Stomach smooth muscle (tissue), 2 donors: ENCODE measurements around the gene AXIN2.

Source experiments
- H3K27ac ChIP-seq: one replicate; pipeline ENCODE4 v1.7.0; 2013; ENCODE audit warnings: mild to moderate bottlenecking, low read length, inconsistent platforms
- H3K27me3 ChIP-seq, 2 donors: one replicate each; pipeline ENCODE4 v1.7.0; 2013; ENCODE audit warnings: low read length in 2 of 2; ENCODE audit not compliant: insufficient read depth in 2 of 2, control insufficient read depth in 1 of 2
- H3K36me3 ChIP-seq, 2 donors: one replicate each; pipeline ENCODE4 v1.7.0; 2013; ENCODE audit warnings: low read length in 2 of 2; ENCODE audit not compliant: control insufficient read depth in 2 of 2, insufficient read depth in 2 of 2
- H3K4me1 ChIP-seq: one replicate; pipeline ENCODE4 v1.7.0; 2013; ENCODE audit warnings: low read length; ENCODE audit not compliant: control insufficient read depth, insufficient read depth
- H3K4me3 ChIP-seq, 2 donors: one replicate each; pipeline ENCODE4 v1.7.0; 2013; ENCODE audit warnings: low read length in 2 of 2
- H3K9ac ChIP-seq, 2 donors: one replicate each; pipeline ENCODE4 v1.7.0; 2013; ENCODE audit warnings: low read length in 2 of 2, mild to moderate bottlenecking in 1 of 2
- H3K9me3 ChIP-seq, 2 donors: one replicate each; pipeline ENCODE4 v1.7.0; 2013; ENCODE audit warnings: low read length in 2 of 2; ENCODE audit not compliant: control insufficient read depth in 2 of 2
- donor health status: healthy.
- donor health status: Pancreatic carcinoma.

Gene AXIN2

DNA sequence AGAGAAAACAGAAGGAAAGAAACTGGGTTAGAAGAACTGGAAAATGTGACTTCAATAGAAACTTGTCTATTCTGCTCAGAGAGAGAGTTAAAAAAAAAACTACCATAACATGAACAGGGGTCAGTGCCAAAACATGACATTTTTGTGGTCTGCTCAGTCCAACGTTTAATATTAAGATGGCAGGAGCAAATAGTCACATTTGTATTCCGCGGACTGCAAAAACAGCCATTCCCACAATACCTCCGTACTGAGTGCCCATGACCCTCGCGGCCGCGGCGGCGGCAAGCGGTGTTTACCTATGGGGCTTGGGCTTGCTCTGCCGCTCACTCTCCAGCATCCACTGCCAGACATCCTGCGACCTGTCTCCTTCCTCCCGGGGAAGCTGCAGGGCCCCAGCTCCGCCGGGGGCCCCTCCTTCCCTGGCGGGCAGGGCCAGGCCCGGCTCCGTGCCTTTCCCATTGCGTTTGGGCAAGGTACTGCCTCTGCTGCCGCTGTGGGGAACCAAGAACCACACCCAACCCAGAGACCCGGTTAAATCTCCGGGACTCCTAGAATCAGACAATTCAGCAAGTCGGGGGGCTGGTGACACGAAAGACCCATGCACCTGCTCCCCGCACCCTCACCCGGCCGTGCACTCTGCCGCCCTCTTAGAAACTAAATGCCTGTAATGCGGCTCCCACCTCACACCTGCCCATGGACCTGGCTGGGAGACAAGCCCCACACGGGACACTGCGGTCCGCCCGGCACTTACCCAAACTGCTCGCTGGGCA lies 24.7 kb downstream of the AXIN2 start:
- H3K9me3 ChIP-seq, result no peaks in the 10 kb centered on the region
- H3K36me3 ChIP-seq, result peaks cover 40 to 43% of the 10 kb centered on the region in 2 donors
- H3K9ac ChIP-seq, result no peak overlapping the region
- H3K4me1 ChIP-seq, result peaks cover 49% of the 10 kb centered on the region
- no peaks in the 10 kb centered on the region for H3K27me3 ChIP-seq
- no peak overlapping the region for H3K4me3 ChIP-seq
- no peak overlapping the region for H3K27ac ChIP-seq

DNA sequence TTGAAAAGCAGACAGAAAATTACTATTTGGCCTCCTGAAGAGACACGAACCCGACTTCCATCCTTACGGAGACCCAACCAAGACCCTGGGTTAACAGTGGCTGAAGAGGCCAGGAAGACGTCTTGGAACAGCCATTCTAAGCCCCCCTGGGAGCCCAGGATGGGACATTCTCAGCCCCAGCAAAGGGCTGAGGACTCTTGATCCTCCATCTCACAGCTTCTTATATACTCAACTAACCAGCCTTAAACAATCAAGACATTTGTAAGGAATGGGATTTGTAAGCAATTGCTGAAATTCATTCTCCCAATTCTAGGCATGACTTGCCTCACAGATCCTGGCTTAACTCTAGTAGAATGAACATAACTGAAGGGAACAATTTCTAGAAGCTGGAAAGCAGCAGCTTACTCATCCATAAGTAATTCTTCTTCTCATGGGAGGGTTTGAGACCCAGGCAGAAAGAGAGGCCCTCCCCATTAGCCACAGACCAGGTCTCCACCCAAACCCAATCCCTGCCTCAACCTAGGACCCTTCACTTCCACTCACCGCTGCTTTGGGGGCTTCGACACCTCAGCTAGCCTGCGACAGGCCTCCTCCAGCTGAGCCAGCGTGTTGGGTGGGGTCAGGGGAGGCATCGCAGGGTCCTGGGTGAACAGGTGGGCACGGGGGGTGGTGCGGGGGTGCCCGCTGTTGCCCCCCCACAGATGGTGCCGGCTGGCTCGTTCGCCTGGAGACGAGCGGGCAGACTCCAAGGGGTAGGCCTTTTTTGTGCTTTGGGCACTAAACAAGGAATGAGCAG lies 25.5 kb downstream of the AXIN2 start:
- H3K36me3 ChIP-seq, result peaks cover 35 to 43% of the 10 kb centered on the region in 2 donors
- H3K9ac ChIP-seq, result no peak overlapping the region
- H3K4me1 ChIP-seq, result peaks cover 53% of the 10 kb centered on the region
- no peak overlapping the region for H3K4me3 ChIP-seq
- no peak overlapping the region for H3K27ac ChIP-seq
- no peaks in the 10 kb centered on the region for H3K9me3 ChIP-seq
- H3K27me3 ChIP-seq, result no peaks in the 10 kb centered on the region

DNA sequence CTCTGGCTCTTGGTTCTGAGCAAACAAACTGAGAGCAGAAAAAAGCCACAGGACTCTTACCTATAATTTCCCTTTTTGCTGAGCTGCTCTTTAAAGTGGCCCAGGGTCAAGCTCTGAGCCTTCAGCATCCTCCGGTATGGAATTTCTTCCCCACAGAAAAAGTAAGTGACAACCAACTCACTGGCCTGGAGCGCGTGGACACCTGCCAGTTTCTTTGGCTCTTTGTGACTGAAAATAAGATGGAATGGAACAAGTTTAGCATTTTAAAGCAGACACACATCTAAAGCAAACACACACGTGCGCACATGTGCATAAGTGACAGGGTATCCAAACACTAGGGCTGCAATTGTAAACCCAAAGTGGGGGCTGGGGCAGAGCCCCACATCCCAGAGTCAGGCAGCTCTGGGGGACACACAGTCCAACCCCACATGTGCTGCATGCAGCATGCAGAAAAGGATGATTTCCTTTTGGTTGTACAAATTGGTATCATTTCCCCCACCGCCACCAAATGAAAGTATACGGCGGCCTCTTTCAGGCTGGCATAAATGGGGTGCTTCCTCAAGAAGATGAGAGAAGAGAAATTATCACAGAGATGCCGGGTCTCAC lies 27.5 kb downstream of the AXIN2 start:
- Histone ChIP-seq H3K4me1 (peaks cover 53% of the 10 kb centered on the region), H3K9ac (no peak overlapping the region), H3K36me3 (peaks cover 35 to 52% of the 10 kb centered on the region in 2 donors), H3K27ac (no peak overlapping the region), H3K4me3 (no peak overlapping the region), H3K9me3 (no peaks in the 10 kb centered on the region), H3K27me3 (no peaks in the 10 kb centered on the region)

DNA sequence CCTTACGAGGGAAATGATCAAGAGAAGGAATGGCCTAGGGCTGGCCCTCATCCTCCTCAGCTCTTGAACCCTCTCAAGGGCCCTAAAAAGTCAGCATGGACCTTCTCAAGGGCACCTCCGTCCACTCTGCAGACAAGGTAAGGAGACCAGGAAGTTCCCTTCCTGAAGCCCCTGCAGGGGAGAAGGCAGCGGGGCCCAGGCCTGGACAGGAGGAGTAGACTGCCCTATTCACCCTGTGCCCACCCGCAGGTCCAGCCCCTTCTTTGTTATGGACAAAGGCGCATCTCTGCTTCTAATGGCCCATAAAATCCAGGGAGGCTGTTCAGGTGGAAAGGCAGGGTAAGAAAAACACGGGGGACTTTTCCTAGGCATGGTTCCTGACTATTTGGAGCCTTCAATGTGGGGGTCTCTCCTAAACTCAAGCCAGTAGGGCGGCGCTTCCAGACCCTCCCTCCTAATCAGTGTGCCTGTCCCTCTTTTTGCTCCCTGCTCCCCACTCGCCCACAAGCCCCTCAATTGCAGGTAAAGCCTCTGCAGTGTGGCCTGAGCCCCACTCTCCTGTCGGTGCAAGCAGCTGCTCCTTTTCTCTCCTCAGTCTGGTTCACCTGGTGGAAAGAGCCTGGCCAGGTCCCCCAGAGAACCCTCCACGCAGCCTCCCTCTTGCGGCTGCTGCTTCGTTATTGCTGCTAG lies 28.2 kb downstream of the AXIN2 start:
- no peak overlapping the region for H3K4me3 ChIP-seq
- no peak overlapping the region for H3K9ac ChIP-seq
- no peaks in the 10 kb centered on the region for H3K27me3 ChIP-seq
- peaks cover 35 to 52% of the 10 kb centered on the region in 2 donors for H3K36me3 ChIP-seq
- peak overlapping the region; percentile 73 for H3K27ac ChIP-seq
- H3K9me3 ChIP-seq, result no peaks in the 10 kb centered on the region
- peaks cover 46% of the 10 kb centered on the region for H3K4me1 ChIP-seq

DNA sequence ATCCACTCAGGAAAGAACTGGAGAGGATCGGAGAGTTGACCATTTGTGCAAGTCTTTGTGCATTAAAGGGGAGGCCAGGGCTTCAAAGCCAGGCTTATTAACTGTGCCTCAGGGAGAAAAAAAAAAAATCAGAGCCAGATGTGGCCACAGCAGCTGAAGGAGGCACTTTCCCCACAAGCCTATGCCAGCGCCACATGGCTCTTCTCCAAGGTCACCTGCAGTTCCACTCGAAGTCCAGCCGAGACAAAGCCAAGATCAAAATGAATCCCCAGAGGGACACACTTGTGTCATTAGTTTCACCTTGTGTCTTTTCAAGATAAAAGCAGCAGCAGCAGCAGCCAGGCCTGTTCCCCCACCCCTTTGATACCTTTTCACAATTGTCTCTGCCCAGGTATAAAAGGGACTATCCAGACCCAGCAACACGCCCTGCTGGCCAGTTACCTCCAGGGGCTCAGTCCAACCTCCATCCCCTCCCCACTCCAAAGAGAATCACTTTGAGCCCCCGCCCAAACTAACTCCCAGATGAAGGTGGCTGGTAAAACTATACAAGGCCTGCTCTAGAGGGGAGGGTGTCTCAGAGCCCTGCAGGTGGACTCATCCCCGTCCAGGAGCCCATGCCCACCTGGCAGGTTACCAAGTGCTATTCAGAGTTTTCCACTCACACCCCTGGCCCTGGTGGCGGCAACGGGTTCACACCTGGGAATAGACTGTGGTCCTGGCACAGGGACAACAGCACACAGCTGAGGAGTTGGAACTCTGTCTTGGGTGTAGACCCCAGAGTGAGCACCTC lies 29.2 kb downstream of the AXIN2 start:
- Histone ChIP-seq H3K9ac (no peak overlapping the region), H3K36me3 (peaks cover 30 to 49% of the 10 kb centered on the region in 2 donors), H3K9me3 (no peaks in the 10 kb centered on the region), H3K4me3 (no peak overlapping the region), H3K27me3 (no peaks in the 10 kb centered on the region), H3K4me1 (peaks cover 42% of the 10 kb centered on the region), H3K27ac (peak overlapping the region; percentile 73)

DNA sequence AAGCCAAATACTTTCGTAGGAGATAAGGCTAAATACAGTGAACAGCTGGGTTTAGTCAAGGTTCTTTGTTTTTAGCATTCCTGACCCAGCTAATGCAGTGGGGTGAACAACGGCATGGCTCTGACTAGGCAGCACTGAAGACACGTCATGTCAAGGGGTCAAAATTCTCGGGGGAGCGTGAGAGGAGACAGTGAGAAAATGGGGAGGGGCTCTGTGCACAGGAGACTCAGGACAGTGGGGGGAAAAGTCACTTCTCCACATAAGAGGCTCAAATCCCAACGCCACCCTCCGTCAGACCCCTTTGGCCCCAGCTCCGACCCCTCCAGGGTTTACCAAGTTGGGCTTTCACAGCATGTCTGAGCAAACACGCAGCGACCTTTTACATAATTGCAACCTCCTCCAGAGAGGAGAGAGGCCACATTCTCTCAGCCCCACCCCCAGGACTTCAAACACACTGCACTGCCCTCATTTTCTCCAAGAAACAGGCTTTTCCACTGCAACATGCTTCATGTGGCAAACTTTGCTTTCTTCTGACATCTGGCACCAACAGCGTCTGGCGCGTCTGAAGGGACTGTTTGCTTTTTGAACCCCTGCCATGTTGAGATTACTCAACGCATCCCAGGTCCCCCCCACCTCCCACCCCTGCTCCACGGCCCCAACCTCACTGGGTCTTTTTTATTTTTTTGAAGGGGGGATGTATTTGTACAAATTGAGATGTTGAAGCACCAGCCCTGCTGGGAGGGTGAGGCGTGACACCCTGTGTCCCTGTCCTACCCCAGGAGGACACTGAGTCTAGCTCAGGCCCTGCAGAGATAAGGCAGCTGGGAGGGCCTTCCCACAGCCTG lies 30.0 kb downstream of the AXIN2 start:
- Histone ChIP-seq H3K27me3 (no peaks in the 10 kb centered on the region), H3K9ac (peak overlapping the region in 1 of 2 donors; percentile 21), H3K9me3 (no peaks in the 10 kb centered on the region), H3K27ac (peak overlapping the region; percentile 73), H3K4me1 (peaks cover 39% of the 10 kb centered on the region), H3K4me3 (peak overlapping the region in 1 of 2 donors; percentile 44), H3K36me3 (peaks cover 30 to 42% of the 10 kb centered on the region in 2 donors)

DNA sequence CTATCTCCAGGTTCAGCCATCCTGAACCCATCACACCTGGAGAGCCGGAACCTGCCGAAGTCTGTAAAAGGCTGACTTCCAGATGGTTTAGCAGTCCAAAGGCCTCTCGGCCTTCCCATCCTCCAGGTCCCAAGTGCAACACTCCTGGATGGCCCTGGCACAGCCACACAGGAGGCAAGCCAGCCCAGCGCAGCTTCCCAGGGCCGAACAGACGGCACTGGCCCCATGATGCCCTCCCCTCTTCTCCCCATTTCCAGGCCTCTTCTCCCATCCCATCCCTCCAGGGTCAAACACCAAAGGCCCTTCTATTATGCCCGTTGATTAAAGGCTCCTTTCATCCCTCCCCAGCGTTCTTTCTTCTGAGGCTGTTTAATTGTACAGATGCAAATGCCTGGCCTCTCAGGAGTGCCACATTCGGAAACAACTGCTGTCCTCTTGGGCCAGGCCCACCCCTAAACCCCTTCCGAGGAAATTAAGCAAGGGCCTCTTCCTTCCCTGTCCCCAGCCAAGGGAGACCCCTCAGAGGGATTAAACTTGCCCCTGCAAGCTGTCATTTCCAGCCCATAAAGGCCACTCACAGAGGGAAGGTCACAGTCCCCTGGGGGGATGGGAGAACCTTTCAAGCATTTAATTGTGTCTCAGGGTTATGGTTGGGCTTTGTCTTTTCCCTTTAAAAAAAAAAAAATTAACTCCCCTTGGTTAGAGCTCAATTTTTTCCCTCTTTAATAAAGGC lies 30.8 kb downstream of the AXIN2 start:
- H3K27ac ChIP-seq, result peak overlapping the region; percentile 73
- no peak overlapping the region for H3K9ac ChIP-seq

DNA sequence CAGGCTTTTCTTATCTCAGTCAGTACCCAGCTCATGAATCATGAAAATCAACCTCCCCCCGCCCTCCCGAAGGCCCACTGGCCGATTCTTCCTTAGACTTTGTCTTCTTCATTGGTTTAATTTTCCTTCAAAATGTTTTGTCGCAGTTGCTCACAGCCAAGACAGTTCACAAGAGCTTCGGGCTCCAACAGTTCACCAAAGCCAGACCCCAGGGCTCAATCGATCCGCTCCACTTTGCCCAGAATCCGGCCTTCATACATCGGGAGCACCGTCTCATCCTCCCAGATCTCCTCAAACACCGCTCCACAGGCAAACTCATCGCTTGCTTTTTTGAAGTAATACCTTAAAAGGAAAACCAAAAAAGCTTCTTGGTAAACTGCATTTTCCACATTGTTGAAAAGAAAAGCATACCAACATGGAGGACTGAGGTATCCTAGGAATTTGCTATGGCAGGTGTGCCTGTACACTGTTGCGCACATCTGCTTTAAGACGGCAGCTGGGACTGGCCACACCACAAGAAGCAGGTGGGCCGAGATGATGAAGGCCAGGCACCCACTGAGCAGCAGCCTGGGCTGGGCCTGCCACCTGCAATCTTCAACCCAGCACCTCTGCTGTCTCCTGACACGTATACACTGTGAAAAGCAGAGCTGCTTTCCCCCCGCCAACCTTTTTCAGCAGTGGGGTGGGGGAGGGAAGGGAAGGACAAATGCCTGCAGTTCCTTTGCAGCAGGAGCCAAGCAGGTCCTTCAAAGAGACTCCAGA lies 31.5 kb downstream of the AXIN2 start:
- Histone ChIP-seq H3K4me1 (peaks cover 39% of the 10 kb centered on the region), H3K27me3 (no peaks in the 10 kb centered on the region), H3K36me3 (peaks cover 16 to 30% of the 10 kb centered on the region in 2 donors), H3K9ac (no peak overlapping the region), H3K4me3 (no peak overlapping the region), H3K9me3 (no peaks in the 10 kb centered on the region), H3K27ac (peak overlapping the region; percentile 73)

More for the DNA sequence above, 30.8 kb downstream of the AXIN2 start:
- Histone ChIP-seq H3K4me3 (no peak overlapping the region), H3K27me3 (no peaks in the 10 kb centered on the region), H3K9me3 (no peaks in the 10 kb centered on the region), H3K36me3 (peaks cover 24 to 37% of the 10 kb centered on the region in 2 donors), H3K4me1 (peaks cover 39% of the 10 kb centered on the region)
